HS-27A (cell line): ENCODE measurements around the gene GSK3A.
A peak's percentile ranks its signal among the peaks of the same experiment; 100 is the strongest.
"Not testable (repeated sequence)": the region's sequence is repeated elsewhere in the genome, so short reads cannot be mapped to it uniquely, and the experiment has no call there.

Experiments used
- DNase-seq: peaks from one replicate; pipeline ENCODE4 v3.0.0-alpha.2; 2012; ENCODE audit warnings: low read depth, missing footprints

The GSK3A gene

GRCh38 chr19:42268142-42268703 lies 25.8 kb upstream of the GSK3A start:
- DNase-seq: peak; percentile 100

DNA sequence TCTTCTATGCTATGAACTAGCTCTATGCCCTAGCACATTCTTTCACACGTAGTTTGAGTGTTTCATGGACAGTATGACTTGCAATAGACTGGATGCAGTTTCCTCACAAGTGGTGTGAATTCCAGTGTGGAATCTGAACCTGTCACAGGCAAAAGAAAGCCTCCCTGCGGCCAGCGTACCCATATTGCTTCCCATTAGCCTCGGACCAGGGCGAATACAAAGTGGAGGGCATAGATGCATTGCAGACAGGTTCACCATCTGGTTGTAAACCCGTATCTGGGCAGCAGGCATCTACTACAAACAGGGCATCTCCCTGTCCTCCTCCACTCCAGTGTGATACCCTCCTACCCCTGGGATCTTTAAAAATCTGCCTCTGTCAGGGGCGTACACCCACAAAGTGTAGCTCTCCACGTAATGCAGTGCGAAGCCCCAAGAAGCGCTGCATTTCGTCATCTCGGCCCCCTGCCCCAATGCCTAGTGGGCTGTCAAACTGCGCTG lies 25.3 kb upstream of the GSK3A start:
- DNase-seq: no peak

GRCh38 chr19:42266928-42267603 lies 24.7 kb upstream of the GSK3A start:
- DNase-seq: not testable (repeated sequence)

DNA sequence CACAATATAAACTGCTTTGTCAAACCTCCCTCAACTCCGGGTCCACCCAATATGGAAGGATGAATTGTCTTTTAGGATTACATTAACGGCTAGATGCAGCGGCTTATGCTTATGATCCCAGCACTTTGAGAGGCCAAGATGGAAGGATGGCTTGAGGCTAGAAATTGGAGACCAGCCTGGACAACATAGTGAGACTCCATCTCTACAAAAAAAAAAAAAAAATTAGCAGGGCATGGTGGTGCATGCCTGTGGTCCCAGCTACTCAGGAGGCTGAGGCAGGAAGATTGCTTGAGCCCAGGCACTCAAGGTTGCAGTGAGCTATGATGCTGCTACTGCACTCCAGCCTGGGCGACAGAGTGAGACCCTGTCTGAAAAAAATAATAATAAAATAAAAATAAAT lies 23.7 kb upstream of the GSK3A start:
- not testable (repeated sequence) for DNase-seq

- no peak for DNase-seq
These were observed 19.4 kb upstream of the GSK3A start for GRCh38 chr19:42261763-42262162.

- DNase-seq: not testable (repeated sequence)
These were observed 15.4 kb upstream of the GSK3A start for GRCh38 chr19:42257842-42258241.

DNA sequence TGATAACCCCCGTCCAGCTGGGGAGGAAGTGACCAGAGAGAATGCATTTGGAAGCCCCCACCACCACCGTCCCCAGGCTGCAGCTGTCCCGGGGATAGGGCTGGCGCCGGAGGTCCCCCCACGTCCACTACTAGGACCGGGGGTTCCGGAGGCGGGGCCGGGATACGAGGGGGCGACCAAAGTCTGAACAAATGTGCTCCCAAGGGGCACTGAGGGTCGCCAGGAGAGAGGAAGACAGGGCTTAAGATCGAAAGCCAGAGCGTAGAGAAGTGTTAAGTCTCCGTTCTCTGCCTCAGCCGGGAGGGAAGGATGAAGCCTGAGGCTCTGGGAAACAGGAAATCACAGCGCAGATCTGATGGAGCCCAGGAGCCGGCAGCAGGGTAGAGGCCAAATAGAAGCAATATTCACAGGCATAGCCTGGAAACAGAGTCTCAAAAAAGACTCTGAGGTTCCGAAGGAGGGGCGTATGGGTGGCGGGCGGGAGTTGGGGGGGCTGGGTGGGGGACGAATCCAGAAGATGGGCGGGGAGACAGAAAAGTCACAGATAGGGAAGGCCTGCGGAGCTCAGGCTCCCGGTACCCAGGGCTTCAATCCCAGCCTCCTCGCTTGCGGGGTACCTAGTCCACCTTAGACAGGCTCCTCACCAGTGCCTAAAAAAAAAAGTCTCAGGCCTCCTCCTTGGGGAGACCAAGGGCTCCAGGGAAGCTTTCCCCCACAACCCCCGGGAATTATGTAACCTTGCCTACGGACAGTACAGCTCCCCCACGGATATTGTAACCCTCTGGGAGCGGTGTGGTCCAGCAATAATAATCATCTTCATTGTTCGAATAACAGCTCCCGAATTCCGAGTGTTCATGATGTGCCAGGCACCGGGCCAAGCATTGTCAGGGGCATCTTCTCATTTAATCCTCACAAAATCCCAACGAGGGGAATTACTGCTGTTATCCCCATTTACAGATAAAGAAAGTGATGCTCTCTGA lies 13.7 kb upstream of the GSK3A start:
- no peak for DNase-seq

DNA sequence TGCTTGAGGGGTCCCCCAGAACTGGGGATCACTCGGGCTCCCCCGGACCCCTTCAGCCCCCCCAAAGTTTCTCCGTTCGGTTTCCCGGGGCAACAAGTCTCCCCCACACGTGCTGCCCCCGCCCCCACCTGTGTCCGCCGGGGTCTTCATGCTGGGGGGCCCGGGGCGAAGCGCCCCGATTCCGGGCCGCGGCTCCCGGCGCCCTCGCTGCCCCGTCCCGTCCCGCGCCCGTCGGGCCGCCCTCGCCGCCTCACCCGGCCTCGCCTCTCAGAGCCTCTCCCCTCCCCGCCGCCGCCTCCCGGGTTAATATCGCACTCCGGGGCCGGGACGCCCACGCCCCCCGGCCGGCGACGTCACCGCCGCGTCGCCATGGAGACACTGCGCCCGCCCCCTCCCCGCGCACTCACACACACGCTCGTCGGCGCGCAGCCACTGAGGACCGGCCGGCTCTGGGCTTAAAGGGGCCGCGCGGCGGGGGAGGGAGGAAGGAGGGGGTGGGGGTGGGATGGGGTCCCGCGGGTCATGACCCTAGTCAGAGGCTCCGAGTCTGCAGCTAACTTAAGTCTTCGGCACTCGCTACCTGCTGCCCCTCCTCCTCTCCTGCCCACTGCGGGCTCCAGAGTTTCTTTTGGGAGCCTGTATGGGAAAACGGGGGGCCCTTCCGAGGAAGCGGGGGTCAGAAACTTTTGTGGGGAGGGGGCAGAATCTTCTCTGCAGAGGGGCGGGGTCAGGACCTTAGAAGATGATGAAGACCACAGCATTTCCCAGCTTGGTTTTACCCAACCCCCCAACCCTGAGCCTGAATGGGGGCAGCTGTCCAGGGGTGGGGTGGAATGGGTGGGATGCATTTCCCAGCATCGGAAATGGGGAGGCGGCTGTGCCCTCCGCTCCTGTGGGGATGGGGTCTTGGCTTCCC lies 12.7 kb upstream of the GSK3A start, which contains the start of gene ERF:
Gene ERF (minus strand): TSS at position 279 of the 916 bp plus-strand sequence. CDS start 129 bp downstream, at position 150.
- peak; percentile 81 for DNase-seq

- no peak for DNase-seq
These were observed 11.9 kb upstream of the GSK3A start for GRCh38 chr19:42254089-42254849.

- no peak for DNase-seq
These were observed 11.1 kb upstream of the GSK3A start for GRCh38 chr19:42253245-42254088.

GRCh38 chr19:42252365-42253244 lies 10.2 kb upstream of the GSK3A start:
- no peak for DNase-seq

GRCh38 chr19:42251572-42252358 lies 9.4 kb upstream of the GSK3A start:
- DNase-seq: no peak

DNA sequence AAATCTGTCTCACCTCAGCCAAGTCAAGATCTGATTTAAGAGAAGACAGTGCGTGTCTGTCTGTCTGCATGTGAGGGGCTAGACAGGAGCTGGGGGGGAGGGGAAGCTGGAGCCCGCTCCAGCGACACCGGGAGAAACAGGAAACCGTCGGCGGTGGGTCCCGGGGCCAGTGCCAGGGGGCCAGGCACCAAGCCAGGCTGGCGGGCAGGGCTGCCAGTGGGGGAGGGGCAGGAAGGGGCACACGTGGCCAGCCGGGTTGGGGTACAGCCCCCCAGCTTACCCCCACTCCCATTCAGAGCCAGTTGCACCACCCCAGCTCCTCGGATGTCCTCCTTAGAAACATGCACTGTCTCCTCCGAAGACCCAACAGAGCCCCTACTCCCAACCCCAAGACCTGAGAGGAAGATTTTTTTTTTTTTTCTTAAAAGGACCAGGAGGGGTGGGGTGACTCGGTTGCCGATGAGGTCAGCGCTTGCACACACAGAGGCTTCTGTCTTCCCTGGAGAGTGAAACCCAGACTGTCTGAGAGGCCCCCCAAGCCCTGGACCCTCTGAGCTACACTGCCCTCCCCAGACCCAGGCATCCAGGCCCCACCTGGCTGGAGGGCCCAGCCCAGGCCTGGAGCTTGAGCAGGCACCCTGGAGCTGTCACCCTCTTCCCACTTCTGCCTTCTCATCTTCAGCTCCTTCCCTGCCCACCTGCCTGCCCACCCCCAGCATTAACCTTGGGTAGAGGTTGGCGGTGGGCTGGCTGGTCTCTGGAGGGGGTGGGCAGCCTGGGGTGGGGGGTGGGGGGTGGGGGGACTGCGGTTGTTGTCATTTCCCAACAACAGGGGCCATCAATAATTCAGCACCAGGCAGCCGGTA lies 8.5 kb upstream of the GSK3A start:
- DNase-seq: no peak

DNA sequence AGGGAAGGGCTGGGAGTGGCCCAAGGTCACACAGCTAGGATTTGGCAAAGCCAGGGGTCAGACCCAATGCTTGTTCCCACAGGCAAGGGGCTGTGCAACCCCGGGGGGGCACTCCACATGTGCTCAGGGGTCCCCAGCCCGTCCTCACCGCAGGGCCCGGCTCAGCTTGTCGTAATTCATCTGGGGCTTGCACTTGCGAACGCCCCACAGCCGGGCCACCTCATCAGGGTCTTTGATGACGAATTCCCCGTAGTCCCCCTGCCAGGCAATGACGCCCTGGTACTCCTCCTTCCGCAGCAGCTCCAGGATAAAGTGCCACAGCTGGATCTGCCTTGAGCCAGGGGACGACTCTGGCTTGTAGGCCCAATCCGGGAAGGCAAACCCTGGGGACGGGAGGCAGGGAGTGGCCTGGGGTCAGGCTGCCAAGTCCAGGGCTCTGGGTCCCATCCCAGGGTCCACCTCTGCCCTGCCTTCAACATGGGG lies 7.8 kb upstream of the GSK3A start:
- no peak for DNase-seq

GRCh38 chr19:42249769-42250168 lies 7.4 kb upstream of the GSK3A start:
- DNase-seq: no peak

DNA sequence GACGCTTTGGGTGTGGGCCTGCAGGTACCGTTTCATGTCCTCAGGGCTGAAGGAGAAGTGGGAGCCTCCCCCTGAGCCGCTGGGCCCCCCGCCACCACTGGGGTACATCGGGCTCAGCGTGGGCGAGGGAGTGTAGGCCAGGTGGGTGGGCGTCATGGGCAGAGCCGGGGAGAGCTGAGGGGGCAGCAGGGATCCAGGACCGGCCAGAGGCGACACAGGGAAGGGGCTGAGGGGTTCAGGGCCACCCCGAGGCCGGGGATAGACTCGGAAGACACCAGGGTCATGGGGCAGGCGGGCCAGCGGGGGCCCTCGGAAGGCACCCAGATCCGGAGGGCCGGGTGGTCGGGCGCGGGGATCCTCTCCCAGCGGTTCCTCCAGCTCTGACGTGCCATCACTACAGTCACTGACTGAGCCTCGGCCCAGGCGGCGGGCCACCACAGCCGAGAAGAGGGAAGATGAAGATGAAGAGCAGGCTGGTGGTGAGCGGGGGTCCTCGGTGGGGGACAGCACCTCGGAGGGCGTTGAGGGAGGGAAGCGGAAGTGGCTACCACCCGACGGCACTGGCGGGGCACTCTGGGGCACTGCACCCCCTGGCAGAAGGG lies 6.8 kb upstream of the GSK3A start:
- DNase-seq: no peak
